Limb (tissue), 2 donors: ENCODE data around the gene SHROOM2.
"Not testable (repeated sequence)": the region's sequence is repeated elsewhere in the genome, so short reads cannot be mapped to it uniquely, and the experiment has no call there.

Experiments
- DNase-seq, 2 donors: peaks; one replicate each; pipeline ENCODE4 v3.0.0-alpha.2; 2016; ENCODE audit errors: extremely low spot score in 2 of 2

SHROOM2 gene, protein sequence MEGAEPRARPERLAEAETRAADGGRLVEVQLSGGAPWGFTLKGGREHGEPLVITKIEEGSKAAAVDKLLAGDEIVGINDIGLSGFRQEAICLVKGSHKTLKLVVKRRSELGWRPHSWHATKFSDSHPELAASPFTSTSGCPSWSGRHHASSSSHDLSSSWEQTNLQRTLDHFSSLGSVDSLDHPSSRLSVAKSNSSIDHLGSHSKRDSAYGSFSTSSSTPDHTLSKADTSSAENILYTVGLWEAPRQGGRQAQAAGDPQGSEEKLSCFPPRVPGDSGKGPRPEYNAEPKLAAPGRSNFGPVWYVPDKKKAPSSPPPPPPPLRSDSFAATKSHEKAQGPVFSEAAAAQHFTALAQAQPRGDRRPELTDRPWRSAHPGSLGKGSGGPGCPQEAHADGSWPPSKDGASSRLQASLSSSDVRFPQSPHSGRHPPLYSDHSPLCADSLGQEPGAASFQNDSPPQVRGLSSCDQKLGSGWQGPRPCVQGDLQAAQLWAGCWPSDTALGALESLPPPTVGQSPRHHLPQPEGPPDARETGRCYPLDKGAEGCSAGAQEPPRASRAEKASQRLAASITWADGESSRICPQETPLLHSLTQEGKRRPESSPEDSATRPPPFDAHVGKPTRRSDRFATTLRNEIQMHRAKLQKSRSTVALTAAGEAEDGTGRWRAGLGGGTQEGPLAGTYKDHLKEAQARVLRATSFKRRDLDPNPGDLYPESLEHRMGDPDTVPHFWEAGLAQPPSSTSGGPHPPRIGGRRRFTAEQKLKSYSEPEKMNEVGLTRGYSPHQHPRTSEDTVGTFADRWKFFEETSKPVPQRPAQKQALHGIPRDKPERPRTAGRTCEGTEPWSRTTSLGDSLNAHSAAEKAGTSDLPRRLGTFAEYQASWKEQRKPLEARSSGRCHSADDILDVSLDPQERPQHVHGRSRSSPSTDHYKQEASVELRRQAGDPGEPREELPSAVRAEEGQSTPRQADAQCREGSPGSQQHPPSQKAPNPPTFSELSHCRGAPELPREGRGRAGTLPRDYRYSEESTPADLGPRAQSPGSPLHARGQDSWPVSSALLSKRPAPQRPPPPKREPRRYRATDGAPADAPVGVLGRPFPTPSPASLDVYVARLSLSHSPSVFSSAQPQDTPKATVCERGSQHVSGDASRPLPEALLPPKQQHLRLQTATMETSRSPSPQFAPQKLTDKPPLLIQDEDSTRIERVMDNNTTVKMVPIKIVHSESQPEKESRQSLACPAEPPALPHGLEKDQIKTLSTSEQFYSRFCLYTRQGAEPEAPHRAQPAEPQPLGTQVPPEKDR (N-terminal part only)

DNA sequence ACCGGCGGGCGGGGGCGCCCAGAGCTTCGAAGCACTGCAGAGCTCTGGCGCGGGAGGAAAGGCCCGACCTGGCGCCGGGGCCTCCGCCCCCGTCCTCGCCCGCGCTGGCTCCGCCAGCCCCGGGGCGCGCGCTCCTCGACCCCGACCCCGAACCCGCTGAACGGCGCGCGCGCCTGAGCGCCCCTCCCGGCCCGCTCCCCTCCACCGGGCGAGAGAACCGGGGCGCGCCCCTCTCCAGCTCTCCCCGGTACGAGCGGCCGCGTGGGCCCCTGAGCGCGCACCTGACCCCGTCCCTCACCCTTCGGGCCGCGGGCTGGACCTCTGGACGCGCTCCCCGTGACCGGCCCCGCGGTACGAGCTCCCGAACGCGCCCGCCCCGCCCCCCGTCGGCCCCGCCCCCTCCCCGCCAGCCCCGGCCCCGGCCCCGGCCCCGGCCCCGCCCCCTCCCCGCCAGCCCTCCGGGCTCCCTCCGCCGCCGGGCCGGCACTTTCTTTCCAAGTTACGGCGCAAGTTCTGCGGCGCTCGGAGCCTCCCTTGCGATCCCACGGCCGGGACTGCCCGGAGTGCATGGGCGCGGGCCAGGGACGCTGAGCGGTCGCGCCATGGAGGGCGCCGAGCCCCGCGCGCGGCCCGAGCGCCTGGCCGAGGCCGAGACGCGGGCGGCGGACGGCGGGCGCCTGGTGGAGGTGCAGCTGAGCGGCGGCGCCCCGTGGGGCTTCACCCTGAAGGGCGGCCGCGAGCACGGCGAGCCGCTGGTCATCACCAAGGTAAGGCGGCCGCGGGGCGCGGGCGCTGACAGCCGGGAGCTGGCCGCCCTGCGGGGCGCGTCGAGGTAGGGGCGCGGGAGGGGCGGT lies at the start of gene SHROOM2:
SHROOM2 (plus strand) TSS at position 486 of the 854 bp plus-strand sequence; CDS start at position 603, 117 bp downstream.
- DNase-seq: peak in 1 of 2 donors; percentile 68

DNA sequence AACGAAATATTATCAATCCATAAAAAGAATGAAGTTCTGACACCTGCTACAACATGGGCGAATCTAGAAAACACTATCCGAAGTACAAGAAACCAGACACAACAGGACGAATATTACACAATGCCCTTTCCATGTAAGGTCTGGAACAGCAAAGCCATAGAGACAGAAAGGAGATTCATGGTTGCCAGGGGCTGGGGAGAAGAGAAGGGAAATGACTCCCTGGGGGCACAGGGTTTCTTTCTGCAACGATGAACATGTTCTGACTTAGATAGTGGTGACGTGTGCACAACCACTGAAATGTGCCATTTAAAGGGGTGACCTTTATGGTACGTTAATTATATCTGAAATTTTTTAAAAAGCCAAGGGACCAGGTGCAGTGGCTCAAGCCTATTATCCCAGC lies 48.9 kb upstream of the SHROOM2 start:
- DNase-seq: no peak

DNA sequence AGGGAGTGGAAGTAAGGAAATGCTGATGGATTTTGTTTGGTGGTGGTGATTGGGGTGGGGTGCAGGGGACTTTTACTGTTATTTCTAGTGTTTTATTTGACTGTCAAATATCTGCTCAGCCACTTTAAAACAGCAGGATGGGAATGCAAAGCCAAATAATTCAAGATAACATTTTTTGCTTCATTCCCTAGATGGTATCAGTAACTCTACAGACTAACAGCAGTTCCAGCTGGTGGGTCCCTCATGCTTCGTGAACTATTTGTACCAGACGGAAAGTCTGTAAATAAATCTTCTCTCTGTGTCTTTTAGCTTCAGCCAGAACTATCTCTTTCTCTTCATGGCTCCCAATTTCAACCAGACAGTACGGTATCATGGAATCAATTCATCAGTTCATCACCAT lies 48.1 kb upstream of the SHROOM2 start:
- no peak for DNase-seq

DNA sequence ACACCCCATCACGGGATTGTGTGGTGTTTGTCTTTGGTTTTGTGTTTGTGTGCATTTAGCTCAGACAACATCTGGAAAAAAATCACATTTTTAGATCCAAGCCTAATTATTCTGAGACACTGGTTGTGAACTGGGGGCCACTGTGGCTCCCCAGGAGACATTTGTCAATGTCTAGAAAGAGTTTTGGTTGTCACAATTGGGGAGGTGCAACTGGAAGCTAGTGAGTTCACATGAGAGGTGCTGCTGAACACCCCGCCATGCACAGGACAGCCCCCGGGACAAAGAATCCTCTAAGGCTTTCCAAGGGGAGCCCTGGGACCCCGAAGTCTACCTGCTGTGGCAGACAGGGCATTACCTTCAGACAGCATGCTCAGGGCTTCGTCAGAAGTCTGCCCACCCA lies 47.1 kb upstream of the SHROOM2 start:
- DNase-seq: no peak

DNA sequence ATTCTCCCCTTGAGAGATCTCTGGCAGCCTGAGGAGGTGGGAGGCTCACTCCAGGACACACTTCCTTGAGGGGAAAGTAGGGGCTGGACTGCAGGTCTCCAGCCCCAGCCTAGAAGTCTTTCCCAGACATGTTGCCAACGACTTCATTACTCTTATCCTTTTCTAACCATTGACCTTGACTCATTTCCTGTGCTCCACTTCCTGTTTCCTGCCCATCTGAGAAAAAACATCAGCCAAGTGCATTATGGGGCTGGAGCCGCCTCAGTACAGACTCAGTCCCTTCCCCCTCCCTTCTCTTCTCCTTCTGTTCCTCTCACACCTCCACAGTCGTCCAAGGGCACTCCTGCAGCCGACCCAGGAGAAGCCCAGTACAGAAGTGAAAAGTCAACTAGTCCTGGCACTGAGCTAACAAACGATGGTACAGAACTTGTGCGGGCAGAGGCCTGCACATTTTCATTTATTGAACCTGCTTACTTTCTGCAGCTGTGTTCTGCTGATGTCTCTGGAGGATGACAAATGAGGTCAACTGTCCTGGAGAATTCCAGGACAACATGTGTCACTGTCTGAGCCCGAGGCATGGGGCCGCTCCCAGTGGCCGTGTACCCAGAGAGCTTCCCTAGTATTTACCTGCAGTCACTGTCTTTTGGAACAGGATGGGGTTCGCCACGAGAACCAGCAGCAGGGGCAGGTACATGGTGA lies 40.7 kb upstream of the SHROOM2 start:
- DNase-seq: no peak

DNA sequence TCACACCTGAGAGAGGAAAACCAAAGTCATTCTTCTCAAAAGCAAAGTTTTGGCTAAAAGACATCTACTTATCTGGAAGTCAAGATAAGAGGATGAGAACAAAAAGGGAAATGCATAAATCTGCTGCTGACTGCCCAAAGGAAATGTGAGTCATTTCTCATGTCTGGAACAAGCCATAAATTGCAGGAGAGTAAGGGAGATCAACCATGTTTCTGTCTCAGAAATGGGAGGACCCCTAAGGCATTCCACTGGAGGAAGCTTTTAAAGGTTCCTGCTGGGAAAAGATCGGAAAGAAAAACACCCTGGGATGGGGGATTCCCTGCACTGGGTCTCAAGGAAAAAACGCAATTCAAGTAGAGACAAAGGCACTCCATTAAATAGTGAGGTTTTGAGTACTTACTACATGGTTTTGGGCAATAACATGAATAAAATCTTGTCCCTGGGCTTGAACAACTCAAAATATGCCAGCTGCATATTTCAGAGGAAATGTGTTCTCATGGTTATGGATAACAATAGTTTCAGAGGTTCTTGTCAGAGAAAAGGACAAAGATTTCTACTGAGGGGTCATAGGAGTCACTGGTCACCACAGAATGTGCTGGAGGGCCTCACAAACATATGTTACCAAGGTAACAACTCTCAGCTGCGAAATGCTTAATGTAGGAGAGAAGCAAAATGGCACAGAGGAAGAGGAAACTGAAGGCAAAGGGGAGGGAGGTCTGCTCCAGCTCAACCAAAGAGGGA lies 39.9 kb upstream of the SHROOM2 start:
- DNase-seq: no peak

DNA sequence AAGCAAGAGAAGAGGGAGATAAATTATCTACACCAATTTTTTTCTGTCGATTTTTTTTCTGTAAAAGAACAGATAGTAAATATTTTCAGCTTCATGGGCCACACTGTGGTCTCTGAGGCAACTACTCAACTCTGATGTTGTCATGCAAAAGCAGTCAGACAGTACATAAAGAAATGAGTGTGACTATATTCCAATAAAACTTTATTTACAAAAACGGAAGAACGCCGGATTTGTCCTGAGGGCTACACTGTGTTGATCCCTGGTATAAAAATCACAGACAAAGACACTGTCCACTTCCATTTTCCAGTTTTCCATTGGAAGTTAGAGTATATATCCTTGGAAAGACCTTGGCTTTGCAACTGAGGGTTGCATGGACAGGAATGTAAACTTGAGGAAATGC lies 38.6 kb upstream of the SHROOM2 start:
- DNase-seq: no peak

DNA sequence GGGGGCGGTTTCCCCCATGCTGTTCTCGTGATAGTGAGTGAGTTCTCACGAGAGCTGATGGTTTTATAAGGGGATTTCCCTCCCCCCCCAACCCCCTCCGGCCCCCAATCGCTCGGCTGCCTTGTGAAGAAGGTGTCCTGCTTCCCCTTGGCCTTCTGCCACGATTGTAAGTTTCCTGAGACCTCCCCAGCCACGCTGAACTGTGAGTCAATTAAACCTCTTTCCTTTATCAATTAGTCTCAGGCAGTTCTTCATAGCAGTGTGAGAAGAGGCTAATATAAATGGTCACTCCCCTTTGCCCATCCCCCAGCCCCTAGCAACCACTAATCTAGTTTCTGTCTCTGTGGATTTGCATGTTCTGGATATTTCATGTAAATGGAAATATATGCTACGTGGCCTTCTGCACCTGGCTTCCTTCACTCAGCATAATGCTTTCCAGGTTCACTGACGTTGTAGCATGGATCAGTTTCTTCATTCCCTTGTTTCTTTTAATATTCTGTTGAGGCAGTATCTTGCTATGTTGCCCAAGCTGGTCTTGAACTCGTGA lies 37.0 kb upstream of the SHROOM2 start:
- DNase-seq: no peak

DNA sequence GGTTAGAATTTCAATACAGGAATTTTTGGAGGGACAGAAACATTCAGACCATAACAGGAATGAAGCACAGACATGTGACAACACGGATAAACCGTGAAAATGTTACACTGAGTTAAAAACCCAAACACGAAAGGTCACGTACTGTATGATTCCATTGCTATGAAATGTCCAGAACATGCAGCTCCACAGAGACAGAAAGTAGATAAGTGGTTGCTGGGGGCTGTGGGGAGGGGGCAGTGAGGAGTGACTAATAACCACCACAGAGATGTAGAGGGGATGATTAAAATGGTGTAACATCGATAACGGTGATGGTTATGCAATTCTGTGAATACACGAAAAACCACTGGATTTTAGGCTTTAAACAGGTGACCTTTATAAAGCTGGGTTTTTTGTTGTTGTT lies 28.9 kb upstream of the SHROOM2 start:
- no peak for DNase-seq

DNA sequence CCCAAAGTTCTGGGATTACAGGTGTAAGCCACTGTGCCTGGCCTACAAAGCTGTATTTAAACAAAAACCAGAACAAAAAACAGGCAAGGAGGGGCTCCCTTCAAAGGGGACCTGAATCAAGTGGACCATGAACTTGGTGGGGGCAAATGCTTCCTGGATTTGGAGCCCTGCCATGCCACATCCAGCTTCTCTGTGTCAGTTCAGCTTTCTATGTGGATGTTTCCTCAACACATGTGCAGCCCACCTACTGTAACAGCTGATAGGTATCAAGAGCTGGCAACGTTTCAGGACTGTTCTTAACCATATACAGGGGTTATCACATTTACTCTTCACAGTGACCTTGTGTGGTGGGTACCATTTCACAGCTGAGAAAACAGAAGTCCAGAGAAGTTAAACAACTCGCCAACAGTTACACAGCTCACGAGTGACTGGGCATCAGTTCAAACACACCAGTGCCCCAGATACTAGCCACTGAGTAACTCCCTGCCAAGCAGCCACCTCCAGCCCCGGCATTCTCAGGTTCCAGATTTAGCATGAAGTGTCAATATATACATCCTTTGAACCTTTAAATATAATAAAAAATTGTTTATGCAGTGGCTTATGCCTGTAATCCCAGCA lies 28.1 kb upstream of the SHROOM2 start:
- no peak for DNase-seq

DNA sequence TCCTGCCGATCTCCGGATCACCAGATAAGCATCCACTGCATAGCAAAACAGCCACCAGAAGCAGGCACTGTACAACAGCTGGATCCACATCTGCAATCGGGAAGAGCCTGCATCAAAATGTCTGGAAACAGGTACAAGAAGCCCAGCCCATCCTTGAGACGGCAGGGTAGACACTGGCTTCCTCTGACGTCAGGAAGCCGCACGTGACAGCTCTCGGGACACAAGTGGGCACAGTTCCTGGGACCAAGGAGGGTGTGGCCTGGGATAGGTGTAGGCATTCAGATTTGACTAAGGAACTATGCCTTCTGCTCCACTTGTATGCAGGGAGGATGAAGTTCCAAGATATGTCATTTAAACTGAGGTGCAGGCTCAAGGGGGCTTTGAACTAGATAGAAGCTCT lies 26.9 kb upstream of the SHROOM2 start:
- no peak for DNase-seq

DNA sequence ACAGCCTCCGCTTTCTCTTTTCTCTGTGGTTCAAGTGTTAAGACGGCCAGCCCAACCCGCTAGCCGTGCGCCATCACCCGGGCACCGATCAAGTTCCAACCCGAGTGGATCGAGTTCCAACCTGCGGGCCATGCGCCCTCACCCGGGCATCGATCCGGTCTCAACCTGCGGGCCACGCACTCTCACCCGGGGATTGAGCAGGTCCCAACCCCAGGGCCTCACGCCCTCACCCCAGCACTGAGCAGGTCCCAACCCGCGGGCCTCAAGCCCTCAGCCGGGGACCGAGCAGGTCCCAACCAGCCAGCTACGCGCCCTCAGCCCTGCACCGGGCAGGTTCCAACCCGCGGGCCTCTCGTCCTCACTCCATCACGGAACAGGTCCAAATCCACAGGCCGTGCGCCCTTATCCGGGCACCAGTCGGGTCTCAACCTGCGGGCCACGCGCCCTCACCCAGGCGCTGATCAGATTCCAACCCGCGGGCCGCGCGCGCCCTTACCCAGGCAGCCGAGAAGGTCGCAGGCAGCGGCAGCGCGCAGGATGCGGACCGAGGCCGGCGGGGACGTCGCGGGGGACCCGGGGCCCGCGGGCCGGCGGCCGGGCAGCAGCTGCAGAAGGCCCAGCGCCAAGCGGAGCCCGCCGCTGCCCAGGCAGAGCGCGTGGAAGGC lies 21.0 kb upstream of the SHROOM2 start:
- DNase-seq: peak in 1 of 2 donors; percentile 37

DNA sequence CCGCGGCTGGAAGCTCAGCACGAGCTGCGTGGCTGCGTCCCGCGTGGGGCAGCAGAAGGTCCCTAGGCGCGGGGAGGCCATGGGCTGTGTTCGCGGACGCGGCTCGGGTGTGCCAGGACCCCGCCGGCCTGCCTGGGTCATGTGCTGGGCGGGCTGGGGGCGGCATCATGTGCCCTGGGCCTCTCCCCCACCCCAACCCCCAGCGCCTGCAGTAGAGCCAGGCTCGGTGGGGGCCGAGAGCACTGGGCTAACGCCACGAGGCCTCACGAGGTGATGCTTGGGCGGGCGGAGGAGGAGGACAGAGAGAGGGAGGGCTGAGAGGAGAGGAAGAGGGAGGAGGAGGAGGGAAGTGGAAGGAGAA lies 20.5 kb upstream of the SHROOM2 start, which contains the start of gene GPR143:
GPR143 (minus strand) TSS at position 111 of the 361 bp plus-strand sequence; CDS start at position 81, 30 bp downstream.
- DNase-seq: peak in 1 of 2 donors; percentile 34

DNA sequence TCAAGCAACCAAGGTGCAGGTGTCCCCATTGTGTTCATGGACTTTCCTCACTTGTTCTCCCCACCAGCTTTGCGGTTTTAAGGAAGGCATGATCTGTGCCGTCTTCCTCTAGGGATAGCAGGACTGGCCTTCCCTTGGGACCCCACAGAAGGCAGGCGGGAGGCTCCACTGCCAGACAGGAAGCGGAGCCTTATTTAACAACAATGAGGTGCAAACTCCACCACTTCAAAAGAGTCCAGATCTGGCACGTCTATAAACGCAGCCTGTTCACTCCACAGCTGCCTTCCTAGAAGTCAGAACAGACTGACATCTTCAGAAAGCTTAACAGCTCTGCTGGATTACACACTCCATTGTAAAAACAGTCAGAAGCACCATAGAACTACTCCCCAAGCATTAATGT lies 18.9 kb upstream of the SHROOM2 start:
- DNase-seq: no peak

DNA sequence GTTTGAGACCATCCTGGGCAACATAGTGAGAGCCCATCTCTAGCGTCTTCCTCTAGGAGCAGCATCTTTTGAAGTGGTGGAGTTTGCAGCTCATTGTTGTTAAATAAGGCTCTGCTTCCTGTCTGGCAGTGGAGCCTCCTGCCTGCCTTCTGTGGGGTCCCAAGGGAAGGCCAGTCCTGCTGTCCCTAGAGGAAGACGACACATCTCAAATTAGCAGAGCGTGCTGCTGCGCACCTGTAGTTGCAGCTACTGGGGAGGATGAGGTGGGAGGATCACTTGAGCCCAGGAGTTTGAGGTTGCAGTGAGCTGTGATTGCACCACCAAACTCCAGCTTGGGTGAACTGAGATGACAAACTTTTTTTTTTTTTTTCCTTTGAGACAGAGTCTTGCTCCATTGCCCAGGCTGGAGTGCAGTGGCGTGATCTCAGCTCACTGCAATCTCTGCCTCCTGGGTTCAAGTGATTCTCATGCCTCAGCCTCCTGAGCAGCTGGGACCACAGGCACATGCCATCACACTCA lies 17.8 kb upstream of the SHROOM2 start:
- DNase-seq: not testable (repeated sequence)

DNA sequence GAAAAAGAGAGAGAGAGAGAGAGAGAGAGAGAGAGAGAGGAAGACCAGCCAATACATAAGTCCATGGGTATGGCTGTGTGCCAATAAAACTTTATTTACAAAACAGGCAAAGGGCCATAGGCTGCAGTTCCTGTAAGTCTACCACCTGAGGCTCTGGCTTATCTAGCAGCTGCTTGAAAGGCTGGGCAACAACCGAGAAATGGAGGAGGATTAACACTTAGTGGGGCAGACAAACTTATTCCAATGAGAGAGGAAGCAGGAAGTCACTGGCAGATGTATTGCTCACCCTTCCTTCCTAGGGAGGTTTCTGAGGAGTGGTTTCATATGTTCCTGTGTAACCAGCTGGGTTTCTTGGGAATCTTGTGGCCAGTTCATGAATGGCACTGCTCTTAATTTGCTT lies 15.9 kb upstream of the SHROOM2 start:
- no peak for DNase-seq

DNA sequence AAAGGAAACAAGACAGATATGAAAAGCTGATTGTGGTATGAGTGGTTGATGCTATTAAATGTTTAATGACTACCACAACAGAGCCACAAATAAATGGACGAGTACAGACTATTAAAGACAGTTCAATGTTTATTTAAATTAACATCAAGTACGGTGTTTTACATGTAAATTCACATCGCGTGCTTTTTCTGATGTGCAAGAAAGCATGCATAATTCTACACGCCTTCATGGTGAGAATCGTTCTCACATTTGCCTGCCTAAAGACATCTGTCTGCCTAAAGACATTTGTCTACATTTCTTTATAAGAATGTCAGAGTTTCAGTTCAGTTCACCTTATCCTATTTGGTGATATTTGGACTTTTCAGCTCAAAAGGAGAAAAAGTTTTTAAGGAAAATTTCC lies 13.3 kb upstream of the SHROOM2 start:
- no peak for DNase-seq

DNA sequence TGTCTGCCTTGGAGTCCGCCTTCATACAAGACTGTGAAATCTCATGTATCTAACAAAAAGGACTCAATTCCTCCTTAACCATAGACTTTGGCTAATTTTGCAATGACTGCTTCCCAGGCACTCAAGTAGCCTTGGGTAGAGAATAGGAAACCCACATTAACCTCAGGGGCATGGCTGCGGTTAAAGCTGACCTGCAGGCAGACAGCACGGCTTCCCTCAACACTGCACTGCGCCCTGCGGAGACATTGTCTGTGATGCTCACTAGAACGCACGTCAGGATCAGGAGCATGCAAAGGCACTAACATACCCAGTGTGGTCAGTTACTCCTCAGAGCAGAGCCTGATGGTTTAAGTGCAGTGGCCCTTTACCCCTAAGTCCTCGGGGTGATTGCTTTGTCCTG lies 10.3 kb upstream of the SHROOM2 start:
- no peak for DNase-seq
